SU-DHL-6 (cell line): ENCODE results near the gene JADE2.

Experiments
- H2AFZ ChIP-seq: fragments of 200-600 bp; sonication (generic); 2 replicates; pipeline ENCODE4 v1.6.1; 2014; ENCODE audit warnings: low read depth, mild to moderate bottlenecking, moderate library complexity, mixed read lengths, antibody characterized with exemption, low read length; ENCODE audit not compliant: severe bottlenecking
- H3F3A ChIP-seq: fragments of 200-600 bp; shearing (Covaris generic); 2 replicates; pipeline ENCODE4 v1.6.0; 2016; ENCODE audit warnings: antibody characterized with exemption, mild to moderate bottlenecking; ENCODE audit not compliant: insufficient read depth
- H3K27ac ChIP-seq: fragments of 200-600 bp; sonication (generic); 2 replicates; pipeline ENCODE4 v1.5.1; 2016; ENCODE audit warnings: low read depth, mild to moderate bottlenecking, low read length, moderate library complexity, mixed read lengths
- H3K27me3 ChIP-seq: fragments of 200-600 bp; sonication (generic), shearing (Covaris generic); 2 replicates; pipeline ENCODE4 v1.6.0; 2014; ENCODE audit warnings: mild to moderate bottlenecking, low read length
- H3K36me3 ChIP-seq: fragments of 200-600 bp; sonication (generic); 2 replicates; pipeline ENCODE4 v1.6.1; 2014; ENCODE audit warnings: mild to moderate bottlenecking, low read length, mixed read lengths
- H3K4me2 ChIP-seq: fragments of 300-600, 200-600 bp; shearing (Covaris generic), sonication (generic); 2 replicates; pipeline ENCODE4 v1.6.0; 2014; ENCODE audit warnings: low read length, low read depth, mild to moderate bottlenecking; ENCODE audit not compliant: poor library complexity, severe bottlenecking
- H3K4me3 ChIP-seq: fragments of 200-600 bp; sonication (generic); 2 replicates; pipeline ENCODE4 v1.5.1; 2014; ENCODE audit warnings: antibody characterized with exemption, low read length, mild to moderate bottlenecking, mixed read lengths; ENCODE audit not compliant: insufficient read depth, poor library complexity, severe bottlenecking
- H3K79me2 ChIP-seq: fragments of 200-600 bp; sonication (generic); 2 replicates; pipeline ENCODE4 v1.6.1; 2014; ENCODE audit warnings: mild to moderate bottlenecking, low read length, moderate library complexity; ENCODE audit not compliant: insufficient read depth
- H3K9ac ChIP-seq: fragments of 200-600 bp; sonication (generic); 2 replicates; pipeline ENCODE4 v1.7.0; 2014; ENCODE audit warnings: mild to moderate bottlenecking, low read length
- H3K9me2 ChIP-seq: fragments of 200-600 bp; sonication (generic); replicated peaks from 2 replicates; pipeline ENCODE4 v1.6.1; 2014; ENCODE audit warnings: low read length; ENCODE audit not compliant: insufficient read depth
- H3K9me3 ChIP-seq: fragments of 200-600 bp; sonication (generic); 2 replicates; pipeline ENCODE4 v1.6.1; 2014; ENCODE audit warnings: low read length, mixed read lengths; ENCODE audit not compliant: insufficient read depth
- H4K20me1 ChIP-seq: fragments of 200-600 bp; sonication (generic); 2 replicates; pipeline ENCODE4 v1.6.1; 2014; ENCODE audit warnings: low read depth, mild to moderate bottlenecking, antibody characterized with exemption, low read length, moderate library complexity, mixed read lengths
- CTCF ChIP-seq: fragments of 200-600 bp; sonication (generic); IDR thresholded peaks from one replicate; pipeline ENCODE4 v1.5.1; 2017; ENCODE audit warnings: antibody characterized with exemption, mild to moderate bottlenecking, low read length, moderate library complexity; ENCODE audit not compliant: insufficient read depth, poor library complexity, severe bottlenecking
- EZH2phosphoT487 ChIP-seq: fragments of 200-600 bp; sonication (generic), shearing (Covaris generic); conservative IDR thresholded peaks from 2 replicates; pipeline ENCODE4 v1.6.1; 2018; ENCODE audit warnings: mild to moderate bottlenecking, antibody characterized with exemption, low read length, moderate library complexity, mixed read lengths

JADE2 gene

GRCh38 chr5:134503088-134503936 lies 22.2 kb upstream of the JADE2 start:
- no peak overlapping the region for H3K27ac ChIP-seq
- H3K27me3 ChIP-seq: no peaks in the 10 kb centered on the region
- H3K36me3 ChIP-seq: no peaks in the 10 kb centered on the region
- no peak overlapping the region for H3K4me3 ChIP-seq
- no peaks in the 10 kb centered on the region for H3K9me2 ChIP-seq
- TF ChIP-seq EZH2phosphoT487 (no peak), CTCF (no peak)
- no peak overlapping the region for H3K4me2 ChIP-seq
- H2AFZ ChIP-seq: no peak overlapping the region
- H3K79me2 ChIP-seq: no peaks in the 10 kb centered on the region
- H3K9ac ChIP-seq: no peak overlapping the region
- no peaks in the 10 kb centered on the region for H3K9me3 ChIP-seq
- no peaks in the 10 kb centered on the region for H3F3A ChIP-seq
- H4K20me1 ChIP-seq: no peaks in the 10 kb centered on the region

GRCh38 chr5:134503937-134504437 lies 21.5 kb upstream of the JADE2 start:
- Histone ChIP-seq H3K36me3 (no peaks in the 10 kb centered on the region), H3K27me3 (no peaks in the 10 kb centered on the region), H3K4me3 (no peak overlapping the region), H3K9ac (no peak overlapping the region), H3F3A (no peaks in the 10 kb centered on the region), H3K79me2 (no peaks in the 10 kb centered on the region), H4K20me1 (no peaks in the 10 kb centered on the region), H3K9me3 (no peaks in the 10 kb centered on the region), H3K27ac (no peak overlapping the region), H3K9me2 (no peaks in the 10 kb centered on the region), H3K4me2 (no peak overlapping the region), H2AFZ (no peak overlapping the region)
- TF ChIP-seq CTCF (no peak), EZH2phosphoT487 (no peak)

GRCh38 chr5:134504629-134505300 lies 20.7 kb upstream of the JADE2 start:
- no peak overlapping the region for H3K4me3 ChIP-seq
- H3K9me2 ChIP-seq: no peaks in the 10 kb centered on the region
- H2AFZ ChIP-seq: no peak overlapping the region
- H3K9ac ChIP-seq: no peak overlapping the region
- H3K27me3 ChIP-seq: no peaks in the 10 kb centered on the region
- H4K20me1 ChIP-seq: no peaks in the 10 kb centered on the region
- TF ChIP-seq CTCF (no peak), EZH2phosphoT487 (no peak)
- H3K27ac ChIP-seq: no peak overlapping the region
- H3K36me3 ChIP-seq: no peaks in the 10 kb centered on the region
- H3K9me3 ChIP-seq: no peaks in the 10 kb centered on the region
- H3K79me2 ChIP-seq: no peaks in the 10 kb centered on the region
- H3K4me2 ChIP-seq: no peak overlapping the region
- no peaks in the 10 kb centered on the region for H3F3A ChIP-seq
